Right ventricle myocardium superior (tissue), 1 donor: ENCODE measurements around the gene ARID5B. TPM values are rescaled to one million over a fixed set of nuclear protein-coding genes. Genes with fewer than 3 reads are reported as not detected.

Source experiments
- ATAC-seq: fragments of 200-7000 bp; cut with Tn5 transposase; one replicate; pipeline ENCODE4 v1.9.1; 2020; ENCODE audit warnings: mild to moderate bottlenecking; ENCODE audit not compliant: poor library complexity
- DNase-seq: peaks from one replicate; pipeline ENCODE4 v3.0.0-alpha.2; 2020
- intact Hi-C: fragments of 100-400 bp; cut with DNase I; formaldehyde crosslinking; loops from one replicate; pipeline ENCODE4 v1.11.2; 2022
- total RNA-seq: library from RNA; stranded (reverse); fragmentation: NEBNext Ultra II Directional; extraction: Animal tissue kit (Norgen Biotek cat#: 25700); gene quantifications from one replicate; pipeline ENCODE4 v1.2.1, GENCODE V29; 2021
- donor health status: DM: no; HTN: yes; CAD: no; lungs with severe emphysema.

Gene ARID5B
- total RNA-seq, 1 donor from 2014 or later, result 13.2 TPM

DNA sequence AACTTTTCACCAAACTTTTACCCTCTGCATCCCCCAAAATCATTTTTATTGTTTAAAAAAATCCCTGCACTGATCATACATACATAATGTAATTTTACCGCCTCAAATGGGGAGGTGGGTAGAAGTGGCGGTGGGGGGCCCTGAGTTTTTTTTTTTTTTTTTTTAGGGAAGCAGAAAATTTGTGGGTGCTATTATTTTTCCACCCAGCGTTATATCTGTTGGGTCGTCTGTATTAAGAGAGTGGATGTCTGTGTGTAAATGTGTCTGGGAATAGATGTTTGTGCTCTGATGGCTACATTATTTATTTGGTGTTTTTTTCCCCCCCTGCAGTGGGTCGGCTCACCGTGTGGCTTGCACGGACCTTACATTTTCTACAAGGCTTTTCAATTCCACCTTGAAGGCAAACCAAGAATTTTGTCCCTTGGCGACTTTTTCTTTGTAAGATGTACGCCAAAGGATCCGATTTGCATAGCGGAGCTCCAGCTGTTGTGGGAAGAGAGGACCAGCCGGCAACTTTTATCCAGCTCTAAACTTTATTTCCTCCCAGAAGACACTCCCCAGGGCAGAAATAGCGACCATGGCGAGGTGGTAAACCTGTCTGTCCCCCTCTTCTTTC, 438 bp downstream of the ARID5B start:
- no peak for DNase-seq
- intact Hi-C loops, result loop anchor here (10.0 kb wide), 1 partner anchor 93 kb away; no protein-coding TSS in a partner anchor
- ATAC-seq, result peak; percentile 3

DNA sequence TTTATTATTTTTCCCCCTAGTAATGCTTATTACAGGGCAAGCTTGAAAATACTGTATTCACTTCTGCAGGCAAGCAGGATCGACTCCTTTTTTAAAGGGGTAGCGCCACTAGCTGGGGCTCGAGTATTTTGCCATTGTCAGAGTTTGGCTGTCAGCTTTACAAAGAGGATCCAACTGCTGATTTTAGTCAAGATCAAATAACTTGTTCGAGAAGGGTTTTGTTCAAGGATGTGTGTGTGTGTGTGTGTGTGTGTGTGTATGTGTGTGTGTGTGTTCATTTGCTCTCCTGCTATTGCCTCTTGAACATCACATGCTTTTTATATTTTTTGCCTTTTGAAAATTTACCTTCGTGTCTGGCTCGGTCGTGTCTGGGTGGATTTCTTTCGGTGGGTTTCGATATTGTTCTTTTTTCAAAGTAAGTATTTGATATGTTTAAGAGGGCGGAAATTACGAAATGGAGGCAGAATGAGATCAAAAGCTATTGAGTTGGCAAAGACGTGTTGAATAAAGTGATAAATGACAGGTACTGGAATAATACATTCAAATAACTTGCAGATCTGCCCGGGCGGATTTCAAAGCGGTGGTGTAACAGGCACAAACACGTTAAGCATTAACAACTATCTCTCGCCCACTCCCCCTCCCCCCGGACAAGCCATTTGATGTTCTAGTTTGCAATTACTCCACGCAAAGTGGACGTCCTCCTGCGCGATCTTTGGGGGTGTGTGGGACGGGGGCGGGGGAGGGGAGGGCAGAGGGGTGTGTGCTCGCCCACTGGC, 1.1 kb downstream of the ARID5B start:
- peak; percentile 54 for ATAC-seq
- intact Hi-C loops, result loop anchor here (10.0 kb wide), 1 partner anchor 92 kb away; no protein-coding TSS in a partner anchor
- DNase-seq, result no peak

DNA sequence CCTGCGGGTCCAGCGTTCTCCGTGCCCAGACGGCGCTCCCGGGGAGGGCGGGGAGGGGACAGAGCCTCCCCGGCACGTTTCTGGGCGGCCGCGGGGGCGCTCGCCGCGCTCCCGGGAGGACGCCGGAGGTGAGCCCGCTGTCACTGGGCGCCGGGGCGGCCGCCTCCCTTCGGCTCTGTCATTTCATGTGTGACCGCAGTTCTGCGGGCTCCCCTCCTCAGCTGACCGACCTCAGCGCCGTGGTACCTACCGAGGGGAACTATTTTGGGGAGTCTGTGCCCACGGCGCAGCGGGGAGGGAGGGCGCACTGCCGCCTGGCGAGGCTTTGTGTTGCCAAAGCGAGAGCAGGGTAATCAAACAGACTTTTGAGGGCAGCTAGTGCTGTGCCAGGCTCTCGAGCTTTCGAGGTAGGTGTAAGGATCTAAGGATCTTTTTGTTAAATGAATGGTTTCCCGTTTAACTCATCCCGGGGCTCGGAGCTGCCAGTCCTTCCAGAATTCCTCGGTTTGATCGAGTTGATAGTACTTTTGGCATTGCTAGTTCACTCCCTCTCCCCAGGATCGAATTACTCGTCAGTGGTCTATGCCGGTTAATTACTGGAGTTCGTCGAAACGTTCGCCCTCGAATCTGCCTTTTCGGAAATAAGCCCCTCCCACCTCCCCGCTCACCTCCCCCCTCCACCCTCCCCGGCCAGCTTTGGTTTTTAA, 1.9 kb downstream of the ARID5B start:
- intact Hi-C loops, result loop anchor here (10.0 kb wide), 1 partner anchor 91 kb away; no protein-coding TSS in a partner anchor
- ATAC-seq, result peak; percentile 76
- peak; percentile 76 for DNase-seq

DNA sequence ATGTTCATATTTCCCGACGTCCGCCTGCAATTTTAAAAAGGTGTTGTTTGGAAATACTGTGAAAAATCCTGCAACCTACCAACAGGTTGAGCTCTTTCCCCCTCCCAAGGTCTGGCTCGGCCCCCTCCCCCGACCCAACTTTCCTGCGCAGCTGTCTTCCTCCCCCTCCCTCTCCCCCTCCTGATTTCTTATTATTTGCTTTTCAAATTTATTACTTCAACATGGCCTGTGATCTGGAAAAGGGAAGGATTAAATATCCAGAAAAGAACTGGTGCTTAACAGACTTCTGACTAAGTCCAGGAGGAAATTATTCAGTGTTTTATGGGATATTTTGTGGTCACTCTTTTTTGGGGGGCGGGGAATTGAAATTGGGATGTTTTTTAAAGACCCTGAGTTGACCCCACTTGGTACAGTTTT, 2.4 kb downstream of the ARID5B start:
- no peak for DNase-seq
- no peak for ATAC-seq
- intact Hi-C loops, result loop anchor here (10.0 kb wide), 1 partner anchor 91 kb away; no protein-coding TSS in a partner anchor

DNA sequence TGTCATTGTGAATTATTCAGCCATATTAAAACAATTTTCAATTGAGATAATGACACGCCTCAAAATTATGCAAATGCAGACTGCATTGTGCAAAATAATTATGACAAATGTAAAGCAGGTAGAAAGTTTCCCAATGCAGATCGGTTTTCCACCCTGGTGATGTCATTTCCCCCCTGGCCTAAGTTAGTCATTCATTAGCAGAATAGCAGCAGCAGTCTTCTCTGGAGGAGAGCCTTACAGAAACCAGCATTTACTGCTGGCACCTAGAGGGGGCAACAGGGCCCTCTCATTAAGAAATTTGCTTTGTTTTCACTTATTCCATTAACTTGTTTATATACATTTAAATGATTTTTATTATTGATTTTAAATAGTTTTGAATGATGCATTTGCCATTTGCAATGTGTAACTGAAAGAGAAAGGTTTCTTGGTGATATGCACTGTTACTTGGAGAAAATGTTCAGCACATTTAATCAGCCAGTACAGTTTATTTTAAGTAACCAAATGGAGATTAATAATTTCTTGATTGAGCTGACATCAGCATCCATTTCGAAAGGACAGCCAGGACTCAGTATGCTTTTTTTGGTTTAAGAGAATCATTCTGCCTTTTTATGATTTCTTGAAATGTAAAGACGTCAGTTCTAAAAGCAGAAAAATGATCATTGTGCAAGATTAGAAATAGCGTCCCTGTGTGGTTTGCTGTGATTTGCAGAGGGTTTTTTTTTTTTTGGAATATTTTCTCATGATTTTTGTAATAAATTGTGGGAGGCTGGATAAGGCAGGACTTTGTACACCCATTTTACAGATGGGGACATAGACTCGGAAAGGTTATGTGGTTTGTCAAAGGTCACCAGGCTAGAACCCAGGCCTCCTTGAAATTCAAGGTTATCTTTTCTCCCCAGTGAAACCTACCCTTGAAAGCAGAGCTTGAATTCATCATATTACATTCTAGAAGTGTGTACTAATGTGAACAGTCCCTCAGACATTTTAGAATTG, 3.5 kb downstream of the ARID5B start:
- intact Hi-C loops, result loop anchor here (10.0 kb wide), 1 partner anchor 90 kb away; no protein-coding TSS in a partner anchor
- DNase-seq, result no peak
- no peak for ATAC-seq

DNA sequence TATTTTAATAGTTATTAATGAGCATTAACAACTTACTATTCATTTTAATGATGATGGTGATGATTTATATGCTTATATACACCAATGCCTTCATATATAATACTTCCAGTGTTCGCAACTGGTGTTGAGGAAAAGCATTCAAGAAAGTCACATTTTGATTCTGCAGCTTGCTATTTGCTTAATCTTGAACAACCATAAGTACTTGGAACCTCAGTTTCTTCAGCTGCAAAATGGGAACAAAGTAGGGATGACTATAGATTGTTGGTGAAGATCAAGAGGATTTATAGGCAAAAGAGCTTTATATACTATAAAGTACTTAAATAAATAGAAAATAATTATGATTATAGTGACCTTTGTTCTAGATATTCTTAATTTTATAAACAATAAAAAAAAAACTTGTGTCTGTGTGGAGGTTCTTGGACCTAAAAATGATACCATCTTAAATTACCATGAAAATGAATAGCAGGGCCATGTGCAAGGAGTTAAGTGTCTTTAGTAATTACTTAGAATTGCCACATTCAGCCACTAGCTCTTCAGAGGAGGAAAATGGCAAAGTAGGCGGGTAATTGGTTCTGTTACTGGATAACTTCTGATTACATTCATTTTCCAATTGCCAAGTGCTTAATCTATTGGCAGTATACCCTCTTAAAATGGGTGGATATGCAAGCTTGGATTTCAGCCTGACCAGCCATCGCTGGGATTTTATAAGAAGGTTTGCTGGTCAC, 4.5 kb downstream of the ARID5B start:
- ATAC-seq, result no peak
- intact Hi-C loops, result loop anchor here (10.0 kb wide), 1 partner anchor 89 kb away; no protein-coding TSS in a partner anchor
- no peak for DNase-seq

DNA sequence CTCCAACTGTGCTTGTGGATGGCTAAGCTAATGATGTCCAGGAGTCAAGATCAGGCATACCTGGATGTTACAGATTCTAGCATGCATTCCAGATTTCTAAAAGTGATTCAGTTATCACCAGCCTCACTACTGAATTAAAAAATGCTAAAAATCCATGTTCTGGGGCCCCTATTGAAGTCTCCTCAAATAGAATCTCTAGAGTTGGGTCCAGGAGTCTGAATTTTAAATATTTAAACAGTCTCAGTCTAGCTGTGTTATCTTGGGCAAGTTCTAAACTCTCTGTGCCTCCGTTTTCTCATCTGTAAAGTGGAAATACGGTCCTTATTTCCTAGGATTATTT, 5.0 kb downstream of the ARID5B start:
- DNase-seq (no peak), ATAC-seq (no peak)
- intact Hi-C loops, result loop anchor here (10.0 kb wide), 1 partner anchor 88 kb away; no protein-coding TSS in a partner anchor

DNA sequence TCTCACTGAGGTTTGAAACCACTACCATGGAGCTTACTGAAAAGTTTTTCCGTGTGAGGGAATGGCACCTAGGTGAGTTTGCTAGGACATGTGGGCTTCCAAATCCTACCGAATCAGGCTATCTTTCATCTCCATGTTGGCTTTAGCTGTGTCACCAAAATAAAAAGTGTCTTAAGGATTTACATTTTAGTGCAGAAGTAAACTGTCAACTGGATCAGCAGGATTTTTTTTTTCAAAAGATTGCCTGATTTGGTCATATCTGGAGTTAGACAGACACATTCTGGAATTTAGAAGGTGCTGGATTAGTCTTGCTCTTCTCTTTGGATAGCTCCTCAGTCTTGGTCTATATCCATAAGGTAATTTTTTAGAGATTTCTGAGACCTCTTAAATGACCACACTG, 5.5 kb downstream of the ARID5B start:
- intact Hi-C loops, result loop anchor here (10.0 kb wide), 1 partner anchor 88 kb away; no protein-coding TSS in a partner anchor
- ATAC-seq (no peak), DNase-seq (no peak)

DNA sequence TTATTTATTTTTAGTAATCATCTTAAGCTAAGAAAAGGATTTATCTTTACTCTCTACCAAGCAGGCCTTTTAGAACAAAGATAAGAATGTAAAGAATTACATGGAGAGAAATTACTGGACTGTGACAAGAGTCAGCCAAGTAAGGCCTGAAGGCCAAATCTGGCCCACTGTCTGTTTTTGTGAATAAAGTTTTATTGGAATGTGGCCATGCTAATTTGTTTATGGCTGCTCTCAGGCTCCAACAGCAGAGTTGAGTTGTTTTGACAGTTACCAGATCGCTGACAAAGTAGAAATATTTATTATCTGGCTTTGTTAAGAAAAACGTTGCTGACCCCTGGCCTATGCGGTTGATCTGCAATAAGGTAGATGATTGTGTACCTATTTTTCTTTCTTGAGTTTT, 6.1 kb downstream of the ARID5B start:
- intact Hi-C loops, result loop anchor here (10.0 kb wide), 1 partner anchor 87 kb away; no protein-coding TSS in a partner anchor
- DNase-seq, result no peak

DNA sequence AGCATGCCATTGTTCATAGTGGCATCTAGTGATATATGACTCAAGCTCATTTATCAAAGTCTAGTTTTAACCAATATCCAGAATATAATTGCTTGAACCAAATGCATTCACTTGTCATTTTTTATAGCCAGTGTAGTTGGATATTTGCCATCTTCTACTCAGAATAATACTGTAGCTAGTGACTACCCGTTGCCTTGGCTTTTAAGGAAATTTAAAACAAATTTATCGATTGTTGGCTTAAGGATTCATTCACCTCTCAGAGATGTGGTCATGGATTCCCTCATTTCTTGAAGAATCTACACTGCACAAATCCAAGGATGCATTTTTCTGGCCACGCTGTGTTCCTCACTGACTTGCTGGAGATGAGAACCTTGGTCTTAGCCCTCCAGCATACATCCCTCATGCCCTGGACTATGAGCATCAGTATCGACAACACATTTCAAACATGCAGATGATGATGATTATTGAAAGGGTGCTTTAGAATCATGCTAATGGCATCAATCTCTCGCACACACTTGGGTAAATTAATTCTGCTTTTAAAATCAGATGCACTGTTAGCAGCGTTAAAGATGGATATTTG, 8.8 kb downstream of the ARID5B start:
- ATAC-seq, result no peak
- intact Hi-C loops, result no loop called here

More for the DNA sequence above, 6.1 kb downstream of the ARID5B start:
- ATAC-seq, result no peak

DNA sequence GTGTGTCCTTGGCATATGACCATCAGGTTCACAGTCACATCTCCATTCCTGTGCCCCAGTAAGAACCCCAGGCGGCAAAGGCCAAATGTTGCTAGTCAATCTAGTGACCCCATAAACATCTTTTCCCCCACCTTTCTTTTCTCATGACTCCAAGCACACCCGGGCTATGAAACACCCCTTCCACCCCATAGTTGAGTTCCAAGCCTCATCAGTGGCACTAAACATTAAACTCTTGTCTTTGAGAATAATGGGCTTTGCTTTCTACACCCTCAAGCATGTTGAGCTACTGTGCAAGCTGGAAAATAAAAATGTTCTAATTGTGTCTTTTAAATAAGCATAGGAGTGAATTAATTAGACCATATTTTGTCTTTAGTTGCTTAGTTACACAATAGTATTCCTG, 9.4 kb downstream of the ARID5B start:
- intact Hi-C loops, result no loop called here
- ATAC-seq, result no peak
- DNase-seq, result no peak

More for the DNA sequence above, 8.8 kb downstream of the ARID5B start:
- DNase-seq, result no peak

DNA sequence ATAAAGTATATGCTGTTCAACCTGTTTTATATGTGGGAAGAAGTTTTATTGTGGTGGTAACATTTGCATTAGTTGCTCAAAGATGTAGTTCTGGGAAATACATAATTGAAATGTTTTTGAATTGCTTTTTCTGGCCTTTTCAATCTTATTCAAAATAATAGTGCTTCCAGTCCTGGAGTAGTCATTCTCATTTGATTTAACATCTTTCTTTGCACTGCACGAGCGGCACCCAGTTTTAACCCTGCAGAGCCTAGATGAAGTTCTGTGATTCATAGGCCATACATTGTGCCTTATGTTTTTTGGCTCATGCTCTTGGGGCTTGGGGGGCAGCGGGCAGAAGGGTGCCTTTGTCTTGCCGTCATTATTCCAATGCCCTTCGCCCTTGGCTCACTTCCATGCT, 9.9 kb downstream of the ARID5B start:
- DNase-seq (no peak), ATAC-seq (no peak)
- intact Hi-C loops, result no loop called here

DNA sequence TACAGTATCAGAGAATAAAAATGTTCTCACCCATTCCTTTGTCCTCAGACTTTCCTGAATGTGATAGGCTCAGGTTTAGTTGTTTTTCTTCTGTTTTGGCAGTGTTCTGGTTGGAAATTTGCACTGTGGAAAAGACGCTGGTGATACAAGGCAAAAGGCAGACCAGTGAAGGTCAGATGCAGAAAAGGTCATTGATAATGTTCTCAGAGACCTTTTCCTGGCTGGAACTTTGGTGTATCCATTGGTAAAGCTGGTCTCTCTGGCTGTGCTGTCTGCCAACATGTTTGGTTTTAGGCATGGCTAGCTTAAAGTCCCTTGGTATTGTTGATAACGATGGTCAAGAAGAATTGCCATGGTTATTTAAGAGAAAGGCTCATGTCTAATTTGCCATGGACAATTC, 11.5 kb downstream of the ARID5B start:
- DNase-seq (no peak), ATAC-seq (no peak)
- intact Hi-C loops, result no loop called here

DNA sequence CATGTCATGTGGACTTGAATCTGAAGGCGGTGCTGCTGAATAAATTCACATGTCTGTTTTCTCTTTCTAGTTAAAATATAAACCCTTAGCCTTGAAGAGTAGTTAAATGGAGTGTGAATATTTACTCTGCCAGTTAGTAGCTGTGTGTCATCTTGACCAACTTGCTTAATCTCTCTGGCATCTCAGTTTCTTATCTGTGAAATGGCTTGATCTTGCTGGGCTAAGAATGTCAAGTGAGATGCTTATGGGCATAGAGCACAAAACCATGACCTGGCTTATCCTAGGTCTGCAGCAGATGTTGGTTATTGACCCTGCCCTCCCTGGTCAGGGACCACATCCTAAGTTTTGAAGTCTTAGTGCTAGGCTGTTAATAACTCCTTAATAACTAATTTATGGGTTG, 16.6 kb downstream of the ARID5B start:
- DNase-seq (no peak), ATAC-seq (no peak)
- intact Hi-C loops, result no loop called here

DNA sequence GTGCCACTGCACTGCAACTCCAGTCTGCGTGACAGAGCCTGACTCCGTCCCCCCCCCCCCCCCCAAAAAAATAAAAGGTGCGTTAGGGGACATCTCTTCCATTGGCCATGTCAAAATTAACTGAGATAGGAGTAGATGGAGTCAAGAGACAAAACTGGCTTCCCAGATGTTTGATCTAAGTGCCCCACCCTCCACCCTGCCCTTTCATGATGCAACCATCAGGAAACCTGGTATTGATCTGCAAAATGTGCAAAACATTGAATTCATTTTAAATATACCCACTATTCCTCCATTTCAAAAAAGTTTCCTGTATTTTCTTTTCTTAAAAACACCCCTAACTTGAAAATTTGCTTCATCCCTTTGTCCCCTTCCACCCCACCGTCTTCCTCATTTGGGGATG, 17.5 kb downstream of the ARID5B start:
- intact Hi-C loops, result no loop called here
- DNase-seq (no peak), ATAC-seq (no peak)

DNA sequence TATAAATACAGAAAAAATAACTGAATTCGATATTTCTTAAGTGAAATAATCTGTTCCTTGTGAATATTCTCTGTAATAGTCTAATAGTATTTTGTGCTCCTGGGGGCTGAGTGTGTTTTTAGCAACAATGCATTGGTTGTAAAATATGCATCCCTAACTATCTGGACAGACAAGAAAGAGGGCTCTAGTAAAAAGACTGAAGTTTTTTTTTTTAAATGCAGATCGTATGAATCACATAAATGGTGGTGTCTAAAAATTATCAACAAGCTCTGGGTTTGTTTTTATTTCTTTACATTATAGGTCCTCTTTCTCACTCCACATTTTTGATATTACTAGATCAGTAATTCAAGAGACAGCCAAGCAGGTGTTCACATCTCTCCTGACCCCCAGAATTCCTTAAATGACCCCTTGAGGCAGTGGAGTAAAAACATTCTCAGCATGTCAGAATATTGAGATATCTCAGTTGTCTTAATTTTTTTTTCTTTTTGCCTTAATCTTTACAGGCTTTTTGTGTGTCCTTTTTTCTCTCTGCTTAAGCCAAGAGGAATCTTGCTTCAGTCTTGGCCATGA, 18.2 kb downstream of the ARID5B start:
- ATAC-seq, result no peak
- DNase-seq, result no peak
- intact Hi-C loops, result no loop called here

DNA sequence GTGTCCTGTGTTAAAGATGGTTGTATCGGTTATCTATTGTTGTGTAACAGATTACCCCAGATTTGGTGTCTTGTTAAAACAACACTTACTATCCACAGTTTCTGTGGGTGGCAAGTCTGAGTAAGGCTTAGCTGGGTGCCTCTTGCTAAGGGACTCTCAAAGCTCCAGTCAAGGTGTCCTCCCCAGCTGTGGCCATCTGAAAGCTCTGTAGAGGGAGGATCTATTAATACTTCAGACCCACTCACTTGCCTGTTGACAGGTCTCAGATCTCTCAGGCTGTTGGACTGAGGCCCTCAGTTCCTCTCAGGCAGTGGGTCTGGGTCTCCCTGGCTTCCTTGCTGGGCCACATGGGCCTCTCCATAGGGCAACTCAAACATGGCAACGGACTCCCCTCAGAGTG, 19.6 kb downstream of the ARID5B start:
- intact Hi-C loops, result no loop called here
- ATAC-seq (no peak), DNase-seq (no peak)
